ENCODE results near the gene ETFDH. TPM values are rescaled to one million over a fixed set of nuclear protein-coding genes. Genes with fewer than 3 reads are reported as not detected.

ETFDH gene
- total RNA-seq (2014; rRNA removed; shearing (Covaris generic)), result 13.3 and 17.6 TPM in 2 replicates
- 18.9 and 19.2 TPM in 2 replicates for total RNA-seq (2022)
- Bru-seq, nascent RNA, result percentile 59 among the genes with signal in this experiment
- percentile 55 among the genes with signal in this experiment for BruChase-seq, experiment 1, labeled RNA remaining after a 6-hour chase
- percentile 61 among the genes with signal in this experiment for BruChase-seq, experiment 2, labeled RNA remaining after a 2-hour chase
- long read RNA-seq, transcript ETFDH-206 (13 exons, 3,282 nt), result major isoform, 18 of 29 reads
- long read RNA-seq, partial matches to known transcripts, result 1 of 29 reads
- long read RNA-seq, other reads (novel, unspliced or antisense), result 6 of 29 reads

DNA sequence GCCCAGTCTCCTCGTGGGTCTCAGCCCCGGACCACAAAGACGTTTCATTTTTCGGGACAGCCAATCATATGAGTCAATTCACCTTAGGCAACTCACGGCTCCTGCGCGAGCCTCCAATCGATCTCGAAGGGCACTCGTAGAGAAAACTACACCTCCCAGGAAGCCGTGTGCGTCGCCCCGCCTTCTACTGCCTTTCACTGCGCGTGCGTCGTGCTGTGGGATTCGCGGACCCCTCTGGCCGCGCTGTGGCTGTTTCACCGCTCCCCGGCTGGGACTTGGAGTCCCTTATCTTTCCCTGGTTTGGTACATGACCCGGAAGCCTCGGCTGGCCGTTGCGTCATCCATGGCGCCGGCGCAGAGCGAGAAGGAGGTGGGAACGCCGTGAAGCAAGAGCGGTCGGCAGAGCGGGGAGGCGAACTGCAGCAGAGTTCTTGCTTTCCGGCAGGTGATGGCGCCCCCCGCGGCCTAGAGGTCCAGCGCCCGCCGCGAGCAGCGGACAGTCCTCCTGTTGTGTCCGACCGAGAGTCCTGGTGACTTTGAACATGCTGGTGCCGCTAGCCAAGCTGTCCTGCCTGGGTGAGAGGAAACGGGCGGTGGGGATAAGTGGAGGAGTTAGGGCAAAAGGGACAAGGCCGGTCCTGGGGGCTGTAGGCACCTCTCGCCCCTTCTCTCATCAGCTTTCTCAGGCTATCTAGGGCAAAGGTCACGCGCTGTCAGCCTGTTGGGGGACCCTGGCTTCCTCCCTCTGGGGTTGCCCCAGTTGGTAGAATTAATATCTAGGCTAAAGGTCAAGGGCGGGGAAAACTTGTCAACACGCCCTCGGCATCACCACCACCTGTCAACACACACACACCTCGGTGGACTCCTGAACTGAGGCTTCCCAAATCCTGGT lies at the start of gene ETFDH:
Gene ETFDH, plus strand, starts transcription at position 382 of the 892 bp plus-strand sequence. Its CDS starts 161 bp downstream, at position 543.
- Histone ChIP-seq H3K4me3 (ENCODE audit: low read depth, low read length, poor library complexity, severe bottlenecking) (peak within 1 kb of the TSS; percentile 81), H4K20me1 (ENCODE audit: insufficient read depth, low read length) (peaks cover 16% of the 10 kb centered on the region), H3K27ac (ENCODE audit: low read depth, low read length, poor library complexity, severe bottlenecking) (peak within 1 kb of the TSS; percentile 78), H2AFZ (ENCODE audit: low read length) (peak within 1 kb of the TSS; percentile 95), H3K9me3 (ENCODE audit: low read length) (no peaks in the 10 kb centered on the region), H3K36me3 (ENCODE audit: insufficient read depth, low read length) (peaks cover 21% of the 10 kb centered on the region; the same call in 1 of the 2 replicates), H3K79me2 (ENCODE audit: insufficient read depth, low read depth, low read length) (peaks cover 58% of the 10 kb centered on the region), H3K4me1 (ENCODE audit: insufficient read depth, low read length, poor library complexity, severe bottlenecking) (peaks cover 7% of the 10 kb centered on the region), H3K9me2 (ENCODE audit: insufficient read depth, low read length) (no peaks in the 10 kb centered on the region), H3K4me2 (ENCODE audit: low read length) (peak within 1 kb of the TSS; percentile 96)
- no peak for TF ChIP-seq EZH2phosphoT487 (IDR thresholded peaks at IDR 0.05; ENCODE audit: borderline replicate concordance, low read depth, low read length)
- peak; percentile 82 for TF ChIP-seq CTCF (conservative IDR thresholded peaks at IDR 0.05; ENCODE audit: low read length)
- BruUV-seq (replicated peaks), result TSS peak; percentile 76
- intact Hi-C loops (cut with micrococcal nuclease; ENCODE audit: unreplicated experiment), result loop anchor here (2.0 to 5.0 kb wide), 3 partner anchors 51 to 505 kb away; partner anchors contain the start of genes PPID and RAPGEF2
- POLR2A ChIA-PET, result no interaction called here
- DNase-seq (ENCODE audit: low spot score), result peak; percentile 98
- CTCF ChIA-PET (ENCODE audit: unreplicated experiment), result no interaction called here

GRCh38 chr4:158624889-158625478 lies 47.1 kb upstream of the ETFDH start:
- TF ChIP-seq CTCF (conservative IDR thresholded peaks at IDR 0.05; ENCODE audit: low read length), result peak; percentile 87
- no peak for TF ChIP-seq EZH2phosphoT487 (IDR thresholded peaks at IDR 0.05; ENCODE audit: borderline replicate concordance, low read depth, low read length)
- no peak overlapping the region for H3K27ac ChIP-seq (ENCODE audit: low read depth, low read length, poor library complexity, severe bottlenecking)
- CTCF ChIA-PET (ENCODE audit: unreplicated experiment), result no interaction called here
- DNase-seq (ENCODE audit: low spot score), result peak; percentile 60
- BruUV-seq (replicated peaks), result no TSS peak
- no peaks in the 10 kb centered on the region for H3K36me3 ChIP-seq (ENCODE audit: insufficient read depth, low read length)
- no peaks in the 10 kb centered on the region for H4K20me1 ChIP-seq (ENCODE audit: insufficient read depth, low read length)
- no peaks in the 10 kb centered on the region for H3K79me2 ChIP-seq (ENCODE audit: insufficient read depth, low read depth, low read length)
- H3K4me1 ChIP-seq (ENCODE audit: insufficient read depth, low read length, poor library complexity, severe bottlenecking), result no peaks in the 10 kb centered on the region
- H3K4me2 ChIP-seq (ENCODE audit: low read length), result no peak overlapping the region
- intact Hi-C loops (cut with micrococcal nuclease; ENCODE audit: unreplicated experiment), result loop anchor here (10.0 kb wide), 2 partner anchors 130 to 630 kb away; no protein-coding TSS in a partner anchor
- no peak overlapping the region for H3K4me3 ChIP-seq (ENCODE audit: low read depth, low read length, poor library complexity, severe bottlenecking)
- no peaks in the 10 kb centered on the region for H3K9me2 ChIP-seq (ENCODE audit: insufficient read depth, low read length)
- no peak overlapping the region for H2AFZ ChIP-seq (ENCODE audit: low read length)
- POLR2A ChIA-PET, result no interaction called here
- H3K9me3 ChIP-seq (ENCODE audit: low read length), result no peaks in the 10 kb centered on the region

Measured in OCI-LY7 (cell line).